Measurements from ENCODE around the gene ALK. TPM values are rescaled to one million over a fixed set of nuclear protein-coding genes. Genes with fewer than 3 reads are reported as not detected.

The ALK gene
- total RNA-seq, 4 donors from 2014 or later: 0.32 to 0.42 TPM; not detected in 2

GRCh38 chr2:29601872-29602271 lies 319.5 kb downstream of the ALK start:
- no peak for DNase-seq (ENCODE audit: low spot score in 2 of 2)
- Histone ChIP-seq H3K27me3 (no peaks in the 10 kb centered on the region), H3K9me3 (no peaks in the 10 kb centered on the region), H3K4me1 (no peaks in the 10 kb centered on the region), H3K4me3 (no peak overlapping the region), H3K36me3 (no peaks in the 10 kb centered on the region), H3K27ac (no peak overlapping the region)
- TF ChIP-seq, protein P1, sequence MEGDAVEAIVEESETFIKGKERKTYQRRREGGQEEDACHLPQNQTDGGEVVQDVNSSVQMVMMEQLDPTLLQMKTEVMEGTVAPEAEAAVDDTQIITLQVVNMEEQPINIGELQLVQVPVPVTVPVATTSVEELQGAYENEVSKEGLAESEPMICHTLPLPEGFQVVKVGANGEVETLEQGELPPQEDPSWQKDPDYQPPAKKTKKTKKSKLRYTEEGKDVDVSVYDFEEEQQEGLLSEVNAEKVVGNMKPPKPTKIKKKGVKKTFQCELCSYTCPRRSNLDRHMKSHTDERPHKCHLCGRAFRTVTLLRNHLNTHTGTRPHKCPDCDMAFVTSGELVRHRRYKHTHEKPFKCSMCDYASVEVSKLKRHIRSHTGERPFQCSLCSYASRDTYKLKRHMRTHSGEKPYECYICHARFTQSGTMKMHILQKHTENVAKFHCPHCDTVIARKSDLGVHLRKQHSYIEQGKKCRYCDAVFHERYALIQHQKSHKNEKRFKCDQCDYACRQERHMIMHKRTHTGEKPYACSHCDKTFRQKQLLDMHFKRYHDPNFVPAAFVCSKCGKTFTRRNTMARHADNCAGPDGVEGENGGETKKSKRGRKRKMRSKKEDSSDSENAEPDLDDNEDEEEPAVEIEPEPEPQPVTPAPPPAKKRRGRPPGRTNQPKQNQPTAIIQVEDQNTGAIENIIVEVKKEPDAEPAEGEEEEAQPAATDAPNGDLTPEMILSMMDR (IDR thresholded peaks at IDR 0.05): no peak
- TF ChIP-seq EP300 (IDR thresholded peaks at IDR 0.05): no peak
- TF ChIP-seq POLR2AphosphoS5 (IDR thresholded peaks at IDR 0.05): no peak
- no peak for TF ChIP-seq POLR2A (IDR thresholded peaks at IDR 0.05)
- 64% methylated on average over 3 of the region's 3 CpGs for WGBS

GRCh38 chr2:29601321-29601720 lies 320.1 kb downstream of the ALK start:
- no peak overlapping the region for H3K27ac ChIP-seq
- WGBS: 86% methylated on average over 5 of the region's 5 CpGs
- no peak overlapping the region for H3K4me3 ChIP-seq
- TF ChIP-seq POLR2A (IDR thresholded peaks at IDR 0.05) (no peak), POLR2AphosphoS5 (IDR thresholded peaks at IDR 0.05) (no peak), EP300 (IDR thresholded peaks at IDR 0.05) (no peak)
- TF ChIP-seq, protein P1 (IDR thresholded peaks at IDR 0.05): no peak
- no peaks in the 10 kb centered on the region for H3K4me1 ChIP-seq
- H3K27me3 ChIP-seq: no peaks in the 10 kb centered on the region
- DNase-seq (ENCODE audit: low spot score in 2 of 2): no peak
- H3K36me3 ChIP-seq: no peaks in the 10 kb centered on the region
- no peaks in the 10 kb centered on the region for H3K9me3 ChIP-seq

GRCh38 chr2:29599946-29600345 lies 321.4 kb downstream of the ALK start:
- Histone ChIP-seq H3K36me3 (no peaks in the 10 kb centered on the region), H3K27me3 (peaks cover 2% of the 10 kb centered on the region), H3K4me1 (no peaks in the 10 kb centered on the region), H3K9me3 (no peaks in the 10 kb centered on the region), H3K4me3 (no peak overlapping the region), H3K27ac (no peak overlapping the region)
- no peak for DNase-seq (ENCODE audit: low spot score in 2 of 2)
- TF ChIP-seq POLR2A (IDR thresholded peaks at IDR 0.05): no peak
- TF ChIP-seq, protein P1 (IDR thresholded peaks at IDR 0.05): no peak
- TF ChIP-seq EP300 (IDR thresholded peaks at IDR 0.05): no peak
- TF ChIP-seq POLR2AphosphoS5 (IDR thresholded peaks at IDR 0.05): no peak
- WGBS: 88% methylated on average over 4 of the region's 4 CpGs

- H3K4me1 ChIP-seq: no peaks in the 10 kb centered on the region
- 71% methylated on average over 2 of the region's 2 CpGs for WGBS
- peaks cover 2% of the 10 kb centered on the region for H3K27me3 ChIP-seq
- no peaks in the 10 kb centered on the region for H3K36me3 ChIP-seq
- no peak for DNase-seq (ENCODE audit: low spot score in 2 of 2)
- no peak overlapping the region for H3K4me3 ChIP-seq
- no peak overlapping the region for H3K27ac ChIP-seq
- TF ChIP-seq POLR2A (IDR thresholded peaks at IDR 0.05) (no peak), POLR2AphosphoS5 (IDR thresholded peaks at IDR 0.05) (no peak), EP300 (IDR thresholded peaks at IDR 0.05) (no peak)
- TF ChIP-seq, protein P1 (IDR thresholded peaks at IDR 0.05): no peak
- no peaks in the 10 kb centered on the region for H3K9me3 ChIP-seq
Measured at GRCh38 chr2:29598978-29599377, 322.4 kb downstream of the ALK start.

DNA sequence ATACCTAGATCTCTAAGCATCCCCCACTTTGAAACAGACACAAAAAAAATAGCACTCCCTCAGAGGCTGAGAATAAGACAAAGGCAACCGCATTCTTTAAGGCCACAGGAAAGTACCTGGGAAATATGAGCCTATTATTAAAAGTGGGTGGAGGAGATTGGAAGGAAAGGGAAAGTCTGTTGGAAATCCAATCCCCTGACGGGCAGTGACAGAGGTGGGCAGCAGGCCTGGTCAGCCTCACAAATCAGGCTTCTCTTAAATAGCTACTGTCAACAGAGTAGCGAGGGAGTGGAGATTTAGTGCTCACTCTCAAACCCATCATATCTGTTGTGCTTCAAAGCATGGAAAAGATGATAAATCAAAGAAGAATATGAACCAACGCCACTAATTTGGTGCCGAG lies 324.4 kb downstream of the ALK start:
- no peak for DNase-seq (ENCODE audit: low spot score in 2 of 2)
- 68% methylated on average over 5 of the region's 5 CpGs for WGBS
- H3K36me3 ChIP-seq: no peaks in the 10 kb centered on the region
- TF ChIP-seq, protein P1 (IDR thresholded peaks at IDR 0.05): no peak
- no peak for TF ChIP-seq POLR2A (IDR thresholded peaks at IDR 0.05)
- no peak for TF ChIP-seq EP300 (IDR thresholded peaks at IDR 0.05)
- TF ChIP-seq POLR2AphosphoS5 (IDR thresholded peaks at IDR 0.05): no peak
- no peak overlapping the region for H3K4me3 ChIP-seq
- H3K9me3 ChIP-seq: no peaks in the 10 kb centered on the region
- no peaks in the 10 kb centered on the region for H3K4me1 ChIP-seq
- peaks cover 2% of the 10 kb centered on the region for H3K27me3 ChIP-seq
- H3K27ac ChIP-seq: no peak overlapping the region
